Calu3 (cell line): ENCODE data around the gene SDHAF2. TPM values are rescaled to one million over a fixed set of nuclear protein-coding genes. Genes with fewer than 3 reads are reported as not detected.

Source experiments
- BruUV-seq: library from RNA; stranded (reverse); fragments of 400-500 nt; replicated peaks from 2 replicates; lab custom pipeline; 2021; lab: Mats Ljungman, UMichigan
- CTCF ChIA-PET: fragments of 300-600 bp; sonication (Branson Sonifier 250); formaldehyde crosslinking; loops from one replicate; lab custom pipeline; 2022; ENCODE audit warnings: antibody characterized with exemption; lab: Charles Lee
- DNase-seq: peaks from one replicate; pipeline ENCODE4 v3.0.0; 2022
- H3K27ac Mint-ChIP-seq: one replicate; pipeline ENCODE4 v1.8.0; 2022; ENCODE audit warnings: mixed read lengths; ENCODE audit not compliant: unreplicated experiment
- H3K27me3 Mint-ChIP-seq: one replicate; pipeline ENCODE4 v1.8.0; 2022; ENCODE audit warnings: mixed read lengths; ENCODE audit not compliant: unreplicated experiment
- H3K36me3 Mint-ChIP-seq: one replicate; pipeline ENCODE4 v1.8.0; 2022; ENCODE audit warnings: mild to moderate bottlenecking, moderate library complexity, mixed read lengths; ENCODE audit not compliant: insufficient read depth, unreplicated experiment
- H3K4me1 Mint-ChIP-seq: one replicate; pipeline ENCODE4 v1.8.0; 2022; ENCODE audit warnings: mild to moderate bottlenecking, low read depth, mixed read lengths; ENCODE audit not compliant: unreplicated experiment
- H3K4me3 Mint-ChIP-seq: one replicate; pipeline ENCODE4 v1.8.0; 2022; ENCODE audit warnings: mild to moderate bottlenecking, low read depth, moderate library complexity, mixed read lengths; ENCODE audit not compliant: unreplicated experiment
- H3K9me3 Mint-ChIP-seq: one replicate; pipeline ENCODE4 v1.8.0; 2022; ENCODE audit warnings: low read depth, mixed read lengths; ENCODE audit not compliant: unreplicated experiment
- CTCF ChIP-seq: fragments of 200-600 bp; IDR thresholded peaks from one replicate; pipeline ENCODE4 v1.8.0; 2022; ENCODE audit warnings: antibody characterized with exemption; ENCODE audit not compliant: unreplicated experiment
- intact Hi-C: fragments of 100-400 bp; cut with micrococcal nuclease; formaldehyde crosslinking; loops from one replicate; pipeline ENCODE4 v1.10.0; 2022; ENCODE audit not compliant: unreplicated experiment
- total RNA-seq: library from RNA; stranded (reverse); gene quantifications from 2 replicates; pipeline ENCODE4 v1.2.3, GENCODE V29; 2022

Gene SDHAF2
- total RNA-seq, 1 experiment from 2014 or later = 42.1 TPM

- DNase-seq = no peak
- BruUV-seq = no TSS peak
- H3K9me3 Mint-ChIP-seq = no peaks in the 10 kb centered on the region
- H3K4me1 Mint-ChIP-seq = peaks cover 5% of the 10 kb centered on the region
- H3K4me3 Mint-ChIP-seq = no peak overlapping the region
- intact Hi-C loops = no loop called here
- TF ChIP-seq CTCF = no peak
- no peaks in the 10 kb centered on the region for H3K36me3 Mint-ChIP-seq
- peaks cover 16% of the 10 kb centered on the region for H3K27me3 Mint-ChIP-seq
- H3K27ac Mint-ChIP-seq = no peak overlapping the region
- CTCF ChIA-PET = no interaction called here
These were observed 64.5 kb downstream of the SDHAF2 start for GRCh38 chr11:61494381-61494961.

GRCh38 chr11:61495801-61496601 is 66.1 kb downstream of the SDHAF2 start:
- Mint-ChIP-seq H3K27ac (no peak overlapping the region), H3K4me1 (no peaks in the 10 kb centered on the region), H3K9me3 (no peaks in the 10 kb centered on the region), H3K4me3 (no peak overlapping the region), H3K36me3 (no peaks in the 10 kb centered on the region), H3K27me3 (peaks cover under 1% of the 10 kb centered on the region)
- intact Hi-C loops = no loop called here
- CTCF ChIA-PET = interaction anchor here (0.7 kb wide), 1 partner anchor 97 kb away, joined by 4 read pairs; no protein-coding TSS in a partner anchor
- TF ChIP-seq CTCF = no peak
- no peak for DNase-seq
- no TSS peak for BruUV-seq

Other genes starting within 250 kb of the SDHAF2 start
- not detected in 2 replicates for gene PGA3, start 226.6 kb upstream of the SDHAF2 start, total RNA-seq
- gene PGA4, start 207.8 kb upstream of the SDHAF2 start, total RNA-seq = not detected in 2 replicates
- gene PGA5, start 188.9 kb upstream of the SDHAF2 start, total RNA-seq = not detected in 2 replicates
- gene VWCE, start 134.8 kb upstream of the SDHAF2 start, total RNA-seq = 0.47 and 0.66 TPM in 2 replicates
- gene DDB1, start 97.0 kb upstream of the SDHAF2 start, total RNA-seq = 165 and 193 TPM in 2 replicates
- gene TKFC, start 96.9 kb upstream of the SDHAF2 start, total RNA-seq = 61.1 and 79.9 TPM in 2 replicates
- gene CYB561A3, start 68.2 kb upstream of the SDHAF2 start, total RNA-seq = 33.3 and 39.2 TPM in 2 replicates
- gene TMEM138, start 67.8 kb upstream of the SDHAF2 start, total RNA-seq = 45.7 and 51.6 TPM in 2 replicates
- gene TMEM216, start 37.5 kb upstream of the SDHAF2 start, total RNA-seq = 10.6 and 11.0 TPM in 2 replicates
- 86.6 and 96.3 TPM in 2 replicates for gene CPSF7, start 149 bp upstream of the SDHAF2 start, total RNA-seq
- gene LRRC10B, start 78.6 kb downstream of the SDHAF2 start, total RNA-seq = not detected in 2 replicates
- gene SYT7, start 151.0 kb downstream of the SDHAF2 start, total RNA-seq = 4.4 and 6.3 TPM in 2 replicates